GM19328 (cell line): Measurements from ENCODE around the gene TINCR.
"Not testable (repeated sequence)": the region's sequence is repeated elsewhere in the genome, so short reads cannot be mapped to it uniquely, and the experiment has no call there.

Experiments
- ATAC-seq: cut with Tn5 transposase; IDR thresholded peaks from one replicate; pipeline ENCODE4 v1.9.1; 2021; ENCODE audit warnings: mild to moderate bottlenecking, moderate library complexity; ENCODE audit not compliant: unreplicated experiment

The TINCR gene

GRCh38 chr19:5567360-5567969, at the start of gene TINCR:
TSS of gene TINCR (minus strand) at chr19:5567953.
- no peak for ATAC-seq

GRCh38 chr19:5617080-5617479, 49.3 kb upstream of the TINCR start:
- no peak for ATAC-seq

DNA sequence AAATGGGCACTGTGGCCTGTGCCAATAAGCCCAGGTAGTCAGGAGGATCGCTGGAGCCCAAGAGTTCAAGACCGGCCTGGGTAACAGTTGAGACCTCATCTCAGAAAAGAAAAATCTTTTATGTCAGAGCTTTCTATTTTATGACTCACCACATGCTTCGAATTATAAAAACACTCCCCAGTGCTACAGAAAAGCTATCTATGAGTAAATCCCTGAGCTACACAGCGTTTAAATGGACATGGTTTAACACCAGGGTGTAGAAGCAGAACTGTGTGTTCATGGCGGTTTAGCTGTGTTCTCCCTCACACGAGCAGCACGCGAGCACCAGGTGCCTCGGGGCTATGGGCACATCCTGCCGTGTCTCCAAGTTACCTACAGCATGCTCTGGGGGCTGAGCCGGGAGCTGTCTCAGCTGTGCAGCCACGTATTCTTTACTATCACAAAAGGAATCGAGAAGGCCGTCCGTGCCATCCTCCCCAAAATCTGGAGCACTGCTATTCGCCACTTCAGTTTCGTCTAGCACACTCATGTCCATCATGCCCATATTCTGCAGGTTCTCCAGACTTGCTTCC, 48.1 kb upstream of the TINCR start:
- no peak for ATAC-seq

GRCh38 chr19:5612891-5613865, 45.4 kb upstream of the TINCR start:
- no peak for ATAC-seq

DNA sequence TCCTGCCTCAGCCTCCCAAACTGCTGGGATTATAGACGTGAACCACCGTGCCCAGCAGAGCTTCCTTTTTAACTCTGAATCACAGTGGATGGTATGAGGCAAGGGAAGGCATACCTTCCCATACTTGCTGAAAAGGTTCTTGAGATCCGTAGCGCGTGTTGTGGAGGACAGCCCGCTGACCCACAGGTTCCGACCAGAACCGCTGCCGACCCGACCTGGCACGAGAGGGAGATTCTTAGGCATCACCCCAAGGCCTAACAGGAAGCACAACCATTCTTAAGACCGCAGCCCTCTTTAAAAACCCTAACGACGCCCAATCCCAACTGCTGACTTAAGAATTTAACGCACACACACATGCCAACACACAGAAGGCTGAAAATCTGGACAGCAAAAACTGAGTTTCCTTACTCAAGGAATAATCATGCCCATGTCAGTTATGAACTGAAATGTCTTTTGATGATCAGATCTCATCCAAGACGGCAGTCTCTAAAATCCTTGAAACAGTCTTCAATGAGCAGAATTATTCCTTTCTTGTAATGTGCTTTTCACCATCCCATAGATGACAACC, 42.2 kb upstream of the TINCR start:
- ATAC-seq = no peak

- not testable (repeated sequence) for ATAC-seq
Measured at GRCh38 chr19:5608766-5609165, 41.0 kb upstream of the TINCR start.

GRCh38 chr19:5608291-5608690, 40.5 kb upstream of the TINCR start:
- ATAC-seq = no peak

DNA sequence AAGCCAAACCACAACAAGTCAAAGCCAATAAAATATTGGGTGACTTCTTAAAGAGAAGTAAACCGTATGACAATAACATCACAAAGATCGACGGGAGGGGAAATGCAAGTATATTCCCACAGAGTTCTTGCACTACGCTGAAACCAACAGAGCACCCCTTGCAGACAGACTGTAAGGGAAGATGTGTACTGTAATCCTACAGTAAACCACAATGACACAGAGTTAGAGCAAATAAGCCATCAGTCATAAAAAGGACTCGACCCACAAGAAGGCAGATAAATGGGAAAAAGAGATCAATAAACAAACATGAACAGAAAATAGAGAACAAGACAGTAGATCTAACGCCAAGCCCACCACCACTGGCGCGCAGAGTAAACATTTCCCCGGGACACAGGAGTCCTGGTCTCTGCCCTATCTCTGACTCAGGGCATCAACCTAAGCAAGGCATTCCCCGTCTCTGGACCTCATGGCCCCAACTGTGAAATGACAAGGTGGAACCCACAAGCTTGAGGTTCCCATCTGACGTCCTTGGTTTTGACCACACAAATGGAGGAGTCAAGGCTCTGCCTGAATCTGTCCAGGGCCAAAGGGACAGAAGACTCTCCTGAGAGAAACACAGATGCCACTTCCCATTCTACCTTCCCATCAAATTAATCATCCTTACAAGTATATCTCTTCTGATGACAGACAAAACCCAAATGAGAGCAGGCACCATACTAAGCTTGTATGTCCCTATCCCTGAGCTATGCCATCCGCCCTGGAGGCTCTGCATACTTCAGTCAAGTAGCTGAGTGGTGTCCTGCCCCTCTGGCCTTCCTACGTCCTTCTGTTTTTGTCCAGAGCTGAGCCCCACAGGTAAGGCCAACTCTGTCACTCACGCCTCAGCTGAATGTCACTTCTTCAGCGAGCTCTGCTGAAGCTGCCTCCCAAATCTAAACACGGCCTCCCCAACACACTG, 39.8 kb upstream of the TINCR start:
- ATAC-seq = no peak

DNA sequence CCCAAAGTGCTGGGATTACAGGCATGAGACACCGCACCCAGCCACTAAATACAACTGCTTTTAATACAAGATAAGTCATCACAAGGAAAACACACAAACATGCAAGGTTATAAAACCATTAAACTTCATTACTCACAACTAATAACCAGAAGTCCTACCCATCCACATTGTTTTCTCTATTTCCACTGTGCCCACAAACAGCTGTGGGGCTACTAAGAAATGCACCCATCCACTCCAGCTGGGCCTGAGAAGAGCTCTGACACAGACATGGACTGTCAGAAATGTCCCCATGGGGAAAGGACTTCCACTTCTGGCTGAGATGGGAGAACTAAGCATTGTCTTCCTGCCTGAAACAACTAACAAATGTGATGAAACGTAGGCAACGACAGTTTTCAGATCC, 37.6 kb upstream of the TINCR start:
- no peak for ATAC-seq

GRCh38 chr19:5603626-5604025, 35.9 kb upstream of the TINCR start:
- ATAC-seq = no peak

DNA sequence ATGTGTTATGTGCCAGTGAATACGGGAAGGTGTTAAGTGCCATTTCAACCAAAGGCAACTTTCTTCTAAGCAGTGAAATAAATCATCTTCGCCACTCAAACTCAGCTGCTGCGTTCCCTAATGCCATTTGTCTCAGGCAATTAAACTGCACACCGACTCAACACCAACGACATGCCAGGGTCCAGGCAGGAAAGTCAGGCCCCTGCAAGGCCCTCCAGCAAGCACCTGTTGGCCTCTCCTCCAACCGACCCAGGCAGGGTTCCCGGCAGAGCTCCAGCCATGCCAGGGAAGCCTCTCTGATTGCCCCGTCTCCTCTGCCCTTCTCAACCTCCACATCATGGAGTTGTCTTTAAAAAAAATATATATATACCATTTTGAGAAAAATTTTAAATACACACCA, 33.0 kb upstream of the TINCR start:
- ATAC-seq = no peak

GRCh38 chr19:5595745-5596144, 28.0 kb upstream of the TINCR start:
- ATAC-seq = no peak

DNA sequence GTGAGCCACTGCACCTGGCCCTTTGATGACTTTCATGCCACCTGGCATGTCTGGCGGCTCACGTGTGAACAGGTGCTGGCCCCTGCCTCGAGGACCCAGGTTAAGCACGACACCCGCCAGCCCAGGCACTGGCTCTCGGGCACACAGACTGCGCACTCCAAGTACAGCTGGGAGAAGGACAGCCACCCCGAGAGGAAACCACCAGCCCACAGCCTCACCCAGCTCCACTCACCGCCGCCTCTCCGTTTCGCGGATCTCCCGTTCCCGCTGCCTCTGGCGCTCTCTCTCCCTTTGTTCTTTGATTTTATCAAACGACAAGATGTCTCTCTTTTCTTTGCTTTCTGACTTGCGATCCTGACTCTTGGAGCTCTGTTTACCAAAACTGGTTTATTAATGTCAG, 27.4 kb upstream of the TINCR start:
- ATAC-seq = no peak

DNA sequence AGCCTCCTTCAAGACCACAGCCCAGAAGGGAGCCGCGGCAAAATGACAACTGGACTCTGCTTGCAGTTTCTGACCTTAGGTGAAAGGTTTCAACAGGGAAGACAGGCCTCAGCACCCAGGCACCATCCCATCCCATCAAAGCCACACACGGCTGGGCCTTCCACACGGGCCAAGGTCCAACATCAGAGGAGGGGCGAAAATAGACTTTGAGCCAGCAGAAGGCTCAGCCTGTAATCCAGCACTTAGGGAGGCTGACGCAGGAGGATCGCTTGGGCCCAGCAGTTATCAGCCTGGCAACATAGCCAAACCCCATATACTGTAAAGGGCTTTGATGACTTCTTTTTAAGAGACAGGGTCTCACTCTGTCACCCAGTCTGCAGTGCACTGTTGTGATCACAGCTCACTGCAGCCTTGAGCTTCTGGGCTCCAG, 26.8 kb upstream of the TINCR start:
- ATAC-seq = no peak

DNA sequence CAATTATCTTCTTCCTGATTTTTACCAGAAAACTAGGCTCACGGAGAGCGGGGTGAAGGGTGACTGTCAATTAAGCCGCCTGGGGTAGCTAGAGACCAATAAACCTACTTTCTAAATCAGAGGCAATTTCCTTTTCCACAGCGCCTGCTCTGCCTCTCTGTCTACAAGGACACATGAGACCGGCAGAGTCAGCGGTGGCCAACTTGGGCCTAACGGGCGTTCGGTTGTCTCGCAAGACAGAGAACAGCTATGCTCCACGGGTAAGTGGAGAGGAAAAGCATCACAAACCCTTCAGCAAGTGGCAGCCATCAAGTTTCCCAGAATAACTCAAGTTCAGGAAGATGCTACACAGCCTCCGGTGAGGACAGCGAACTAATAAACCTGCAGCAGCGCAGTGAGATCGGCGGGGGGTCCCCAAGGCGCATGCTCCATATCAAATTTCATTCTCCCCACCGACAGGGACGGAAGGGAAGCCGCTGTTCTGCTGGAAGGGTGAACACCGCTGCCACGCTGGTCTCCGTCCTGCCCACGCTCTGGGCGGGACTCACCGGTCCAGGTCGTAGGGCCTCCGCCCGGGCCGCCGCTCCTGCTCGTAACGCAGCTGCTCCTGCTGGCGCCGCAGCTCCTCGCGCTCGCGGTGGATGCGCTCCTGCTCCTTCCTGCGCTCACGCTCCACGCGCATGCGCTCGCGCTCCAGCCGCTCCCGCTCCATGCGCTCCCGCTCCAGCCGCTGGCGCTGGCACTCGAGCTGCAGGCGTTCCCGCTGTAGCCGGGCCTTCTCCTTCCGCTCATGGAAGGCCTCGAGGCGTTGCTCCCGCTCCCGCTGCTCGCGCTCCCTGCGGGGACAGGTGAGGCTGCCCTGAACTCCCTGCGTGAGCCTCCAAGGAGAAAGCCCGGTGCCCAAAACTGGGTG, 25.8 kb upstream of the TINCR start:
- ATAC-seq = no peak

DNA sequence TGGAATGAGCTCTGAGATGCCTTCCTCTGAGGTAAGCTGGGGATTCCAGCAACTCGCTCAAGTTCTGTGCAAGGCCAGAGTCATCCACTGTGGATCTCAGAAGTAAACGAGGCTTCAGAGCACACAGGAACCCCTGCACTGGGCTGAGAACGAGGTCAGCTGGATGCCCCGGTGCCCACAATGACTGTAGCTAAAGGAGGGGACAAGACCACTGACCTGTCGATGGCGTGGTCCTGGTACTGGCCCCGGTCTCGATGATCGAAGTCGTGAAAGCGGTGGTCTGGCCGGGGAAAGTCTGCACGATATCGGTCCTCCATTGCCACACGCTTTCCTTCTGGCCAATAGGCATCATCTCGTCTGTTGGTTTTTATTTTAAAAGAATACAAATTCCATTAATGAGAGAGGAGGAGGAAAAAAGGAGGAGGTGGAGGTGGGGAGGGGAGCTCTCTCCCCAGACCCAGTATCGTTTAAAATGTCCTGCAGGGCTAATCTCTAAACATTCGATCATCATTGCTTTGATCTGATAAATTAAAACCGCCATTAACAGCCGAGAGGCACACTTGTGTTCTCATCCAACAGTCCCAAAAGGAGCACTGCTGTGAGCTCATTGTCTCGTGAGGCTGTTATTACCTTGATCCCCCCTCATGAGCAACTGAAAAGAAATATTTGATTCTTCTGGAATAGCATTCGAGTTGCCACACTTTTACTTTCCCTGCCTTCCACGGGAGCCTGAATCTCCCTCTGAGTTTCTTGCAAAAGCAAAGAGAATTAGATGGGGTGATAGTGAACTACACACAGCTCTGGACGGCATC, 25.0 kb upstream of the TINCR start:
- no peak for ATAC-seq

- no peak for ATAC-seq
Measured at GRCh38 chr19:5591476-5591875, 23.7 kb upstream of the TINCR start.

- no peak for ATAC-seq
Measured at GRCh38 chr19:5590865-5591154, 23.1 kb upstream of the TINCR start.
